CD4-positive, alpha-beta T cell treated with Interferon gamma for 1 hour (primary cell): Measurements from ENCODE around the gene ZNF217.
A peak's percentile ranks its signal among the peaks of the same experiment; 100 is the strongest.
"Not testable (repeated sequence)": the region's sequence is repeated elsewhere in the genome, so short reads cannot be mapped to it uniquely, and the experiment has no call there.

ENCODE experiments used
- DNase-seq: peaks from one replicate; pipeline ENCODE4 v3.0.0-alpha.2; 2020

Gene ZNF217

DNA sequence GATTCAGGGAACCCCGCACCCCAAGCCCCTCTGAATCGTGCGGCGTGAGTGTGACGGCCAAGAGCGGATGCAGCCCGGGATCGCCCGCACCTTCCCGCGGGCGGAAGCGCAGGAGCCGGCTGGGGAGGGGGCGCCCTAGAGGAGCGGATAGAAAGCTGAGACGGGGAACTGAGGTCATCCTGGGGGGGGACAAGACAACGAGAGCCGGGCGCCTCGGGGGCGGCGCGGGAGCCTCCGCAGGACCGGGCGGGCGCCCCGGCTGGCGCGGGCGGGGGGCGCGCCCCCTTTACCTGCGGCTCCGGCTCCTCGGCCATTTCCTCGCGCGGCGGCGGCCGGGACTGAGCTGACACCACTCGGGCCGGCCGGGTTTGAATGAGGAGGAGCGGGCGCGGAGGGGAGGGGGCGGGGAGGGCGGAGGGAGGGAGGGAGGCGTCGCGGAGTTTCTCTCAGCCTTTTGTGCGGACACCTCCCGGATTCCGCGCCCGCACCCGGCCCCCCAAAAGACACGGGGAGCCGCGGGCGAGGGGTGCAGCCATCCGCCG, at the start of gene ZNF217:
Gene ZNF217 (minus strand): TSS at position 374 of the 542 bp plus-strand sequence. CDS start 11,013 bp downstream, outside the sequence.
- peak; percentile 74 for DNase-seq

DNA sequence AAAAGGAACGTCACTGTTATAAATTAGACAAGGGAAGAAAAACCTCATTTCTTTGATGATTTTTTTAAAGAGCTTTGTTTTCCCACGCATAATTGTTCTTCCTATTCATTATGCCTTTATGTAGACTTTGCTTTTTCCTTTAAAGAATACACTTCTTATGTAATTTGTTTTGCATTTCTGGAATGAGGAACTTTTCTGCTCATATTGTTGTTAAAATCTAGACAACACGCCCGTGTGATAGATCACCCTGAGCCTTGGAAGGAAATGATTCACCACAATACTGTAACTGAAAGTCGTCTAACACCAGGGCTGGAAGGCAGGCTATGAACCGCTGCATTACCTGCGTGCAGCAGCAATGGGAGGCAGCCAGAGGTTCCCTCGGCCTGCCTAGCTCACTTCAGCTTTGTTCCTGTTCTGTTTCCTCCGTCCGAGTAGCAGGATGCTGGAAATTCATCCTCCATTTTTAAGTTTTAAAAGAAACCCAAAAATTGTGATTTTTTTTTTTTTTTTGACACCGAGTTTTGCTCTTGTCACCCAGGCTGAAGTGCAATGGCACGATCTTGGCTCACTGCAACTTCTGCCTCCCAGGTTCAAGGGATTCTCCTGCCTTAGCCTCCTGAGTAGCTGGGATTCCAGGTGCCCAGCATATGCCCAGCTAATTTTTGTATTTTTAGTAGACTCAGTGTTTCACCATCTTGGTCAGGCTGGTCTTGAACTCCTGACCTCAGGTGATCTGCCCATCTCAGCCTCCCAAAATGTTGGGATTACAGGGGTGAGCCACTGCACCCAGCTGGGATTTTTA, 49.6 kb upstream of the ZNF217 start:
- DNase-seq: peak; percentile 71

DNA sequence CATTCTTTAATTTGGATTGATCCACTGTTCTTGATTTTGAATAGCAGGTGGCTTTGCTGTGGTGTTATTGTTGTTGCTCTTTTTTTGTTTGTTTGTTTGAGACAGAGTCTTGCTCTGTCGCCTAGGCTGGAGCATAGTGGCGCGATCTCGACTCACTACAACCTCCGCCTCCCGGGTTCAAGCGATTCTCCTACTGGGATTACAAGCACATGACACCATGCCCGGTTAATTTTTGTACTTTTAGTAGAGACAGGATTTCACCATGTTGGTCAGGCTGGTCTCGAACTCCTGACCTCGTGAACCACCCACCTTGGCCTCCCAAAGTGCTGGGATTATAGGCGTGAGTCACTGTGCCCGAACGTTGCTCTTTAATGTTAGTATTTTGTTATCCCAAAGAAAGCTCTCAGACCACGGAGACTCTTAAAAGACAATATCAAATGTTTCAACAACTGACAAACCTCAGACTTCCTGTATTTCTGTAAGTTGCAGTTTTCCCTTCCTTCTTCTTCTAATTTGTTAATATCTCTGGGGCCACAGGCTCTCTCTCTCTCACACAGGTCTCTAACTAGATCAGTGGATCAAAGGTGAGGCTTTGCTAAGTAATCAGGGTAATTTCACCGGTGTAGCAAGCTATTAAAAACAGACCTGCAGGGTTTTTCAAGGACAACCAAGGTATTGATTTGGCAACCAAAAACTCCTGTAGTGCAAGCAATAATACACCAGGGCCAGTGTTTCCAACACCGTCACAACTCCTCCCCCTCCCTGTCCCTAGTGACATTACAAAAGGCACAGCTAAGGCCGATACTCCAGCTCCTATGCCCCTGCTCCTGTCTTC, 48.8 kb upstream of the ZNF217 start:
- peak; percentile 41 for DNase-seq

DNA sequence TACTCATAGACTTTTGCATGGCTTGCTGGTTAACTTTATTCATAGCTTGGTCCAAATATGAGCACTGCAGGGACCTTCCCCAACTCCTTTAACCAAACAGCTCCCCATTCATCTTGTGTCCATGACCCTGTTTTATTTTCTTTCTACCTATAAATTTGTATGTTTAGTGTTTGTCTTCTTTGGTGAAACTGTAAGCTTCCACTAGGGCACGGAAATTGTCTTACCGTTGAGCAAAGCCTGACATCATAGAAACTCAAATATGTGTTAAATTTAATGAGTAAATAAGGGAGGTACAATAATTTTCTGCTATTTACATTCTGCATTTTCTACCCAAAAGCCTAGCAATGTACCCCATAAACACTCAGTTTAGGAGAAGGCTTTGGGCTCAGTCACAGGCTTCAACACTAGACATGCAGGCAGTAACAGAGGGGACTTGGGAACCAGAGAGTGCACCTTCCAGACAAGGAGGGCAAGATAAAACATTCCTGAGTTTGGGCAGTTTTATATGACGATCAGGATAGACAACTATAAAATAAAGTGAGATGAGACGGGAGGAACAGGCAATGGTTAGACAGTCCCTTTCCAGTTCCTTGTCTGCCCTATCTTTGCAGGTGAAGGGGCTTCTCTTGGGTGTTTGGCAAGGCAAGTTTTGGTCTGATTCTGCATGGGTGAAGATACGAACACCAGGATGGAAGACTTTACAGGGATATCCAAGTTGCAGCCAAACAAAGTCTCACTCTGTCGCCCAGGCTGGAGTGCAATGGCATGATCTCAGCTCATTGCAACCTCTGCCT, 46.2 kb upstream of the ZNF217 start:
- no peak for DNase-seq

DNA sequence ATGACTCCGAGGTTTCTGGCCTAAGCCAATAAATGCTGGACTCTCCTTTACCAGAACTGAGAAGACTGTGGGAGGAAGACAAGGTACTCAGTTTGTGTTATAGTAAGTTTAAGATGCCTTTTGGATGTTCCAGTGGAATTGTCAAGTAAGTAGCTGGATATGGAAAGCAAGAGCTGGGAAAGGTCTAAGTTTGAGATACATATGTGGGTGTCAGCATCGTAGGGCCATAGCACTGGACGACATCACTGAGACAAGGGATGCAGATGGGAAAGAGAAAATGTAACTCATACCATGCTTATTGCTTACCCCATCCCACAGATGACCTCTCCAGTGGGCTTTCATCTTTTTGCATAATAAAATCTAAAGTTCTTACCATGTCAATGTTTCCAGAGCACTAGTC, 45.5 kb upstream of the ZNF217 start:
- DNase-seq: no peak

DNA sequence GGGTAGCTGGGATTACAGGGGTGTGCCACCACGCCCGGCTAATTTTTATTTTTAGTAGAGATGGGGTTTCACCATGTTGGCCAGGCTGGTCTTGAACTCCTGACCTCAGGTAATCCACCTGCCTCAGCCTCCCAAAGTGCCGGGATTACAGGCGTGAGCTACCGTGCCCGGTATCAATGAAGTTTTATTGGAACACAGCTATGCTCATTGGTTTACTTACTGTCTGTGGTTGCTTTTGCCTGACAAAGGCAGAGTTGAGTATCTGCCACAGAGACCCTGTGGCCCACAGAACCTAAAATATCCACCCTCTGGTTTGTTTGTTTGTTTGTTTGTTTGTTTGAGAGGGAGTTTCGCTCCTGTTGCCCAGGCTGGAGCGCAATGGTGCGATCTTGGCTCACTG, 43.7 kb upstream of the ZNF217 start:
- DNase-seq: not testable (repeated sequence)

DNA sequence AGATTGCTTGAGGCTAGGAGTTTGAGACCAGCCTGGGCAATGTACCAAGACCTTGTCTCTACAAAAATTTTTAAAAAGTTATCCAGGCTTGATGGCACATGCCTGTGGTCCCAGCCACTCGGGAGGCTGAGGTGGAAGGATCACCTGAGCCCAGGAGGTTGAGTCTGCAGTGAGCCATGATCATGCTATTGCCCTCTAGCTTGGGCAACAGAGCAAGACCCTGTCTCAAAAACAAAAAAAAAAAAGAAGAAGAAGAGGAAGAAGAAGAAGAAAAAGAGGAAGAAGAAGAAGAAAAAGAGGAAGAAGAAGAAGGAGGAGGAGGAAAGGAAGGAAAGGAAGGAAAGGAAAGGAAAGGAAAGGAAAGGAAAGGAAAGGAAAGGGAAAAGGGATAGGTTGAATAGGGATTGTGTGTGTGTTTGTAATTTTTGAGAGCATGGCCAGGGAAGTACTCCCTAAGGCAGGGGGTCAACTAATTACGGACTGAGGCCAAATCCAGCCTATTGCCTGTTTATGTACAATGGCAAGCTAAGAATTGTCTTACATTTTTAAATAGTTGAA, 43.0 kb upstream of the ZNF217 start:
- no peak for DNase-seq

DNA sequence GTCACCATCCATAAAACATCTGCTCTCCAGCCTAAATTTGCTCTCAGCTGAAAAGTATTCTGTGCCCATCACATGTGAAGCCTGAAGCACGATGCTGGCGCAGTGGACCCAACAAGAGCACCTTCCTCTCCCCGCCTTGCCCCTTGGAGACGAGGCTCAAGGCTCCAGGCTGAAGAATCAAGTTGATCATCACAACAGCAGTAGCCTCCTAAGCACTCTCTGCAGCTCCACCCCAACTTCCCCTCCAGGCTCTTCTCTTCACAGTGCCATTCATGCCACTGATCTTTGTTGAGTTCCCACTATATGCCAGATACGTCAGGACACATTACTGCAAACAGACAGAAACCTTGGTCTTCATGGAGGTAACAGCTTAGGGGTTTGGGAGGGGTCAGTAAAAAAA, 41.6 kb upstream of the ZNF217 start:
- no peak for DNase-seq

DNA sequence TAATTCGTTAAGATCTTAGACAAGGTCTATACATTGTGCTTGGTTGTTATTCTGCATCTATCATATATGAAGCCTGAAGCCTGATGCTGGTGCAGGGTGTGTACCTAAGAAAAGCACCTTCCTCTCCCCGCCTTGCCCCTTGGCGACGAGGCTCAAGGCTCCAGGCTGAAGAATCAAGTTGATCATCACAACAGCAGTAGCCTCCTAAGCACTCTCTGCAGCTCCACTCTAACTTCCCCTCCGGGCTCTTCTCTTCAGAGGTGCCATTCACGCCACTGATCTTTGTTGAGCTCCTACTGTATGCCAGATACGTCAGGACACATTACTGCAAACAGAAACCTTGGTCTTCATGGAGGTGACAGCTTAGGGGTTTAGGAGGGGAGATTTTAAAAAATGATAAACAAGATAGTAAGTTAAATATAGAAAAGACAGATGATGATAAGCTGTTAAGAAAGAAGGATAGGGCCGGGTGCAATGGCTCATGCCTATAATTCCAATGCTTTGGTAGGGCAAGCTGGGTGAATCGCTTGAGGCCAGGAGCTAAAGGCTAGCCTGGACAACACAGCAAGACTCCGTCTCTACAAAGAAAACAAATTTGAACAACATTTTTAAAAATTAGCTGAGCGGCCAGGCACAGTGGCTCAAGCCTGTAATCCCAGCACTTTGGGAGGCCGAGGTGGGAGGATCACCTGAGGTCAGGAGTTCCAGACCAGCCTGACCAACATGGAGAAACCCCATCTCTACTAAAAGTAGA, 38.4 kb upstream of the ZNF217 start:
- no peak for DNase-seq

DNA sequence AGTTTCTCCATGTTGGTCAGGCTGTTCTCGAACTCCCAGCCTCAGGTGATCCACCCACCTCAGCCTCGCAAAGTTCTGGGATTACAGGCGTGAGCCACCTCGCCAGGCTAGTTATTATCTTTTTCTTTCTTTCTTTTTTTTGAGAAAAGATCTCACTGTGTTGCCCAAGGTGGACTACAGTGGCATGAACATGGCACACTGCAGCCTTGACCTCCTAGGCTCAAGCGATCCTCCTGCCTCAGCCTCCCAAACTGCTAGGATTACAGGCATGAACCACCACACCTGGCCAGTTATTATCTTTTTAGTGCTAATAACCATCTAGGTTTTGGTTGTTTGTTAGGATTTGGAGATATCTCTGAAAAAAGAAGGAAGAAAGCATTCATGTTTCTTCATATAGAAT, 35.8 kb upstream of the ZNF217 start:
- no peak for DNase-seq

DNA sequence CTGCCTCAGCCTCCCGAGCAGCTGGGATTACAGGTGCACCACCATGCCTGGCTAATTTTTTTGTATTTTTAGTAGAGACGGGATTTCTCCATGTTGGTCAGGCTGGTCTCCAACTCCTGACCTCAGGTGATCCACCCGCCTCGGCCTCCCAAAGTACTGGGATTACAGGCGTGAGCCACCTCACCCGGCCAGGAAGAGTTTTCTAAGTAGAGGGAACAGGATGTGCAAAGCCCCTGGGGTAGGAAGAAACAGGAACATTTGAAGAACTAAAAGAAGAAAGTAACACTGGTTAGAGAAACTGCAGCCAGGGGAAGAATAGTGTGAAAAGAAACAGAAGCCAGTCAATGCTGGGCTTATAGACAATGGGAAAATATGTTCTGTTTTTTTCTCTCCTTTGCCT, 35.1 kb upstream of the ZNF217 start:
- not testable (repeated sequence) for DNase-seq

DNA sequence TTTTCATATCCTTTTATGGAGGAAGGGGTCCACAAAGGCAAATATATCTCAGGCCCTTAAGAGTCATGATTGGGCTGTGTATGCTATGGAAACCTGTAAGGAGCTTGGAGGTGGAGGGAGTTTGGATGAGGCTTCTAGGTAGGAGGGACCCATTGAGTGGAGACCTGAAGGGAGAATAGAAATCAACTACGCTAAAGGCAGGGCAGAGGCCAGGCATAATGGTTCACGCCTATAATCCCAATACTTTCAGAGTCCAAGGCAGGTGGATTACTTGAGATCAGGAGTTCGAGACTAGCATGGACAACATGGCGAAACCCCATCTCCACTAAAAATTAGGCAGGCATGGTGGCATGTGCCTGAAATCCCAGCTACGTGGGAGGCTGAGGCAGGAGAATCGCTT, 34.4 kb upstream of the ZNF217 start:
- no peak for DNase-seq

DNA sequence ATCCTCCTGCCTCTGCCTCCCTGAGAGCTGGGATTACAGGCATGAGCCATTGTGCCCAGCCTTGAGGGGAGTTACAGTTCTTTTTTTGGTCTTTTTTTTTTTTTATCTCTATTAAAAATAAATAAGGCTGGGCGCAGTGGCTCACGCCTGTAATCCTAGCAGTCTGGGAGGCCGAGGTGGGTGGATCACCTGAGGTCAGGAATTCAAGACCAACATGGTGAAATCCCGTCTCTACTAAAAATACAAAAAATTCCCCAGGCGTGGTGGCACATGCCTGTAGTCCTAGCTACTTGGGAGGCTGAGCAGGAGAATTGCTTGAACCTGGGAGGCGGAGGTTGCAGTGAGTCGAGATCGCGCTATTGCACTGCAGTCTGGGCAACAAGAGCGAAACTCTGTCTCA, 33.4 kb upstream of the ZNF217 start:
- not testable (repeated sequence) for DNase-seq

DNA sequence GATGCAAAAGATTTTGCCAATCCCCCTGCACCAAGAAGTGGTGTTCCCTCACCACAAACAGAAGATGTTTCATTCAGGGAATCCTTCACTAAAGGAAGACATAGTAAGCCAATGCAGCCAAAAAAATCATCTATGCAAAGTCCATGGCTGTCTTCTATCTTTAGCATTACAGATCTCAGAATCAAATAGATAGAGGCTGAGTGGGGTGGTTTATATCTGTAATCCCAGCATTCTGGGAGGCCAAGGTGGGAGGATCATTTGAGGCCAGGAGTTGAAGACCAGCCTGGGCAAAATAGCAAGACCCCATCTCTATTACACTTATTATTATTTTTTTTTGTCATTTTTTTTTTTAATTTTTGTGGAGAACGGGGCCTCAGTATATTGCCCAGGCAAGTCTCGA, 32.9 kb upstream of the ZNF217 start:
- DNase-seq: no peak

DNA sequence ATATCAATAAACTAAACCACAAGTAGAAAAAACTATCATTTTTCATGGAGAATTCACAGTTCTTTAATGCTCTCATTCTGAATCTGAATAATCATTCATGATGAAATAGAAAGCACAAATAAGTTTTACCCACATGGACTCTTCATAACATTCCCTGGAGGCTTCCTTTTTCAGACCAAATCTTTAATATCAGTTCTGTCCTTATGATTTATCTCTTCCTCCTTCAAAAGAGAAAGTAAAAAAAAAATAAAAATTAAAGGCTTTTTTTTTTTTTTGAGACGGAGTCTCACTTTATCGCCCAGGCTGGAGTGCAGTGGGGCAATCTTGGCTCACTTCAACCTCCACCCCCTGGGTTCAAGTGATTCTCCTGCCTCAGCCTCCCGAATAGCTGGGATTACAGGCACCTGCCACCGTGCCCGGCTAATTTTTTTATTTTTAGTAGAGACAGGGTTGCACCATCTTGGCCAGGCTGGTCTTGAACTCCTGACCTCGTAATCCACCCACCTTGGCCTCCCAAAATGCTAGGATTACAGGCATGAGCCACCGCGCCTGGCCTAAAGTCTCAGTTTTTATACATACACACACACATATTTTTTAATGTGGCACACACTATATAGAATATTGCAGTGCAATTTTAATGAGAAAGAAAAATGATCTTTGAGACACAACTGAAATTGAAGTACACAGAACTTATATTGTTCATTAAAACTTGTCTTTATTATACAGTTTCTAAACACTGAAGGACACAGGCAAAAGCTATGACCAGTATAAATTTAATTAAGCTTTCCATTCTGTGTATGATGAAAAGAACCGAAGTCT, 31.9 kb upstream of the ZNF217 start:
- DNase-seq: no peak

DNA sequence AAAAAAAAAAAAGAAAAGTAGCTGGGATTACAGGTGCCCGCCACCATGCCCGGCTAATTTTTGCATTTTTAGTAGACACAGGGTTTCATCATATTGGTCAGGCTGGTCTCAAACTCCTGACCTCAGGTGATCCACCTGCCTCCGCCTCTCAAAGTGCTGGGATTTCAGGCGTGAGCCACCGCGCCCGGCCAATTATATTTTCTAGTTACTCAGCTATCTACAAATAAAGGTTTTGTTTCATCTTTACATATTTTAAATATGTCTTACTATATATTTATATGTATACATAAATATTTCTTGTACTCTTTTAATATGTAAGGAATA, 31.2 kb upstream of the ZNF217 start:
- not testable (repeated sequence) for DNase-seq

DNA sequence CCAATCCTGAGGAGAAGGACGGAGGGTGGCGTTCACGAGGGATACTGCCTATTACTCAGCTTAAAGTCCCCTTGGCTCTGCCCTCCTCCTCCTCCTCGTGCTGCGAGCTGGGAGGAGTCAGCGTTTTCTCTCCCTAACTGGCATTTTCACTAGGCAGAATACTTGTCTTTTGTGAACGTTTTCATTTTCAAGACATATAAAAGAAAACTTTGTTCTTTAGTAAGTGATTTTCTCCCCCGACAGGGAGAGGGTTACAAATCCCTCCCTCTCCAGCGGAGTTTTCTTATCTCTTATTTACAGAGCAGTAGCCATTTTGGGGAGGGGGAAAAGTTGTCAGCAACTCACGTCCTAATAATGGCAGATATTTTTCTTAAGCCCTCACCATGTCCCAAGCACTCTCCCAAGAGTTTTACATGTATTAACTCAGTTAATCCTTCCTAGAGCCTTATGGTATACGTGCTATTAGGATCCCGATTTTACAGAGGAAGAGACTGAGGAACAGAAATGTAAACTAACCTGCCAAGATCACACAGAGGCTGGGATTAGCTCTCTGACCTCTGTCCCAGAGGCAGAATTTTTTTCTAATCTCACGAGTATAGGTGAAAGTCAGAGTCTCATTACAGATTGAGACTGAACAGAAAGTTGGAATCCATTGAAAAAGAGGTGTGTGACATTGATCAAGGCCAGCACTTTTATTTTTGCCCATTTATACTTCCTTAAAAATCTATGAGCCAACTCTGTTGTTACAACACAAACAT, 30.0 kb upstream of the ZNF217 start:
- peak; percentile 33 for DNase-seq

DNA sequence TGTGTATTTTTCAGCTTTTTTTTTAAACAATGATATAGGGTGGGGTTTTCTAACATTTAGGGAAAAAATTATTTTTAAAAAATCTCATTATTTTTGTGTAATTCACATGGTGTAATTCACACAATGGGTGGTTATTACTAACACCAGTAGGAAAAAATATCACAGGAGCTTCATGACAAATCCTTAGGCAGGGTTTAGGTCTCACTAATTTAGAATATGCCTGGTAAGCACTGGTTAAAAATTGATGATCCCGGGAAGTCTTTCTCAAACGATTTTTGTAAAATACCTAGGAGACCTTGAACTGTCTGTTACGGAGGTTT, 29.5 kb upstream of the ZNF217 start:
- DNase-seq: no peak

DNA sequence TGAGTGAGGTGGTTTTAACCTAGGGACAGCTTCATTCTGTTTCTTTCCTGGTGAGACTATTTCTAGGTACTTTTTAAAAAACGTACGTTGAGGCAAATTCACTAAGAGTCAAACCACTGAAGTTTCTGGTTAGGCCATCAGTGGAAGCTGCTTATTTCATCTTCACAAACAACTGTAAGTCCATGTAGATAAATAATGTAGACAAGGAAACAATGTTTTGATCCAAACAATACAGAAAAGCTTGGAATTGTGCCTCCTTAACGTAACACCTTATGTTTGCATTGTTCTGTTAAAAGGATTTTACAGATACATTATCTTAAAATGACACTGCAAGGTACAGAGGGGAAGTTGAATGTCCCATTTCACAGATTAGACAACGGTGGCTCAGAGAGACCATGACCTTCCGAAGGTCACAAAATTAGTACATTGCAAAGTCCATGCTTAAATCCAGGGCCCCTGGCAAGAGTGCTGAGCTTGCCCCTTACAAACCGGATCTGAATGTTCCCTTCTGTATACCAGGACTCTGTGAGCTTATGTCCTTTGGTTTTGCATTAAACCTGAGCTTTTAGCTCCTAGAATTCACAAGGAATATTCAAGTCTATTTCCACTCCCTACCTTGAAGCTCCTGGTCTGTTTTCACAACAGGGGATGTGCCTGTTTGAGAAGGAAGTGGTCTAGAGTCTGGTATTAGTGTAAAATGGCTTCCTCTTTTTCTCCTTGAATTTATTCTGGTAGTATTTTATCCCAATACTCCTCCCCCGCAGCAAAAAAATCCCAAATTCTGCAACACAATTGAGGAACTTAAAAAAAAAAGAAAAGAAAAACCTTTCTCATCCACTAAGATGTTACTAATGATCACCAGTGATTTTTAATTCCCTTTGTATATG, 28.9 kb upstream of the ZNF217 start:
- no peak for DNase-seq
